Neural cell (in vitro differentiated cells): ENCODE data around the gene RALB. TPM values are rescaled to one million over a fixed set of nuclear protein-coding genes. Genes with fewer than 3 reads are reported as not detected.

Experiments used
- H2AFZ ChIP-seq: fragments of 200-600, 300-800 bp; sonication (generic), shearing (Covaris generic); 2 replicates; pipeline ENCODE4 v1.6.0; 2014; ENCODE audit warnings: low read depth, mild to moderate bottlenecking, antibody characterized with exemption, low read length, moderate library complexity
- H3F3A ChIP-seq: fragments of 200-600 bp; shearing (Covaris generic); 2 replicates; pipeline ENCODE4 v1.6.1; 2016; ENCODE audit warnings: mild to moderate bottlenecking, moderate library complexity, mixed read lengths, antibody characterized with exemption, low read length; ENCODE audit not compliant: insufficient read depth, poor library complexity, severe bottlenecking
- H3K27ac ChIP-seq: fragments of 200-600, 300-800 bp; sonication (generic), shearing (Covaris generic); 2 replicates; pipeline ENCODE4 v1.5.1; 2014; ENCODE audit warnings: mild to moderate bottlenecking, low read length, moderate library complexity
- H3K27me3 ChIP-seq: fragments of 300-800, 200-600 bp; sonication (generic), shearing (Covaris generic); 2 replicates; pipeline ENCODE4 v1.6.0; 2014; ENCODE audit warnings: mild to moderate bottlenecking, low read depth, low read length, moderate library complexity; ENCODE audit not compliant: insufficient read depth
- H3K36me3 ChIP-seq: fragments of 300-800, 200-600 bp; sonication (generic), shearing (Covaris generic); 2 replicates; pipeline ENCODE4 v1.5.1; 2014; ENCODE audit warnings: mild to moderate bottlenecking, antibody characterized with exemption, low read length, moderate library complexity; ENCODE audit not compliant: insufficient read depth
- H3K4me2 ChIP-seq: fragments of 300-800, 200-600 bp; sonication (generic), shearing (Covaris generic); 2 replicates; pipeline ENCODE4 v1.6.0; 2014; ENCODE audit warnings: mild to moderate bottlenecking, low read length
- H3K4me3 ChIP-seq: fragments of 300-800, 200-600 bp; sonication (generic), shearing (Covaris generic); 2 replicates; pipeline ENCODE4 v1.5.1; 2014; ENCODE audit warnings: mild to moderate bottlenecking, low read length, moderate library complexity
- H3K79me2 ChIP-seq: fragments of 200-600 bp; shearing (Covaris generic); replicated peaks from 2 replicates; pipeline ENCODE4 v1.6.0; 2014; ENCODE audit warnings: mild to moderate bottlenecking, low read length, moderate library complexity; ENCODE audit not compliant: insufficient read depth
- H3K9ac ChIP-seq: fragments of 300-800, 200-600 bp; sonication (generic), shearing (Covaris generic); 2 replicates; pipeline ENCODE4 v1.6.1; 2016; ENCODE audit warnings: mild to moderate bottlenecking, low read length, mixed read lengths
- H3K9me2 ChIP-seq: fragments of 200-600 bp; shearing (Covaris generic); 2 replicates; pipeline ENCODE4 v1.6.1; 2016; ENCODE audit warnings: mild to moderate bottlenecking, low read length, mixed read lengths; ENCODE audit not compliant: insufficient read depth
- H3K9me3 ChIP-seq: fragments of 200-600, 300-800 bp; sonication (generic), shearing (Covaris generic); 2 replicates; pipeline ENCODE4 v1.6.1; 2016; ENCODE audit warnings: mild to moderate bottlenecking, mixed run types, low read length, moderate library complexity, mixed read lengths
- H4K20me1 ChIP-seq: fragments of 200-600 bp; shearing (Covaris generic); 2 replicates; pipeline ENCODE4 v1.6.1; 2016; ENCODE audit warnings: mild to moderate bottlenecking, mixed run types; ENCODE audit not compliant: insufficient read depth
- CTCF ChIP-seq: fragments of 450-650 bp; IDR thresholded peaks from 2 replicates; pipeline ENCODE4 v1.5.1; 2014; ENCODE audit warnings: antibody characterized with exemption, mild to moderate bottlenecking, moderate library complexity; ENCODE audit not compliant: poor library complexity, severe bottlenecking
- EZH2 ChIP-seq: fragments of 200-600, 300-800 bp; shearing (Covaris generic), sonication (generic); IDR thresholded peaks from 2 replicates; pipeline ENCODE4 v1.6.1; 2014; ENCODE audit warnings: antibody characterized with exemption, low read length, borderline replicate concordance, mild to moderate bottlenecking; ENCODE audit not compliant: insufficient read depth, poor library complexity, severe bottlenecking
- MXI1 ChIP-seq: fragments of 450-650 bp; conservative IDR thresholded peaks from 2 replicates; pipeline ENCODE4 v1.6.1; 2014; ENCODE audit warnings: antibody characterized with exemption, mild to moderate bottlenecking; ENCODE audit not compliant: poor library complexity, severe bottlenecking
- POLR2AphosphoS5 ChIP-seq: IDR thresholded peaks from 2 replicates; pipeline ENCODE4 v1.6.1; 2012
- RAD21 ChIP-seq: fragments of 450-650 bp; conservative IDR thresholded peaks from 2 replicates; pipeline ENCODE4 v1.6.1; 2014; ENCODE audit warnings: antibody characterized with exemption, mild to moderate bottlenecking, moderate library complexity
- REST ChIP-seq: IDR thresholded peaks from 2 replicates; pipeline ENCODE4 v1.6.1; 2012; ENCODE audit warnings: borderline replicate concordance
- SMC3 ChIP-seq: fragments of 450-650 bp; conservative IDR thresholded peaks from 2 replicates; pipeline ENCODE4 v1.6.1; 2014; ENCODE audit warnings: antibody characterized with exemption, mild to moderate bottlenecking, moderate library complexity; ENCODE audit not compliant: poor library complexity
- TAF1 ChIP-seq: IDR thresholded peaks from 2 replicates; pipeline ENCODE4 v1.6.1; 2012; ENCODE audit warnings: low read depth
- polyA plus RNA-seq: library from polyadenylated mRNA; depleted of rRNA; stranded (reverse); fragments of >200 nt; gene quantifications from 2 replicates; pipeline ENCODE4 v1.2.3, GENCODE V29; 2014

The RALB gene
- polyA plus RNA-seq, 1 donor from 2014 or later, result 50.6 TPM

GRCh38 chr2:120256651-120257000, 4.0 kb downstream of the RALB start:
- Histone ChIP-seq H3K27ac (no peak overlapping the region), H3K9me3 (no peaks in the 10 kb centered on the region), H3K4me3 (no peak overlapping the region), H3K79me2 (peaks cover 21% of the 10 kb centered on the region), H3K9me2 (no peaks in the 10 kb centered on the region), H3K27me3 (no peaks in the 10 kb centered on the region), H4K20me1 (no peaks in the 10 kb centered on the region), H3F3A (no peaks in the 10 kb centered on the region), H3K36me3 (no peaks in the 10 kb centered on the region), H2AFZ (no peak overlapping the region), H3K4me2 (no peak overlapping the region), H3K9ac (no peak overlapping the region)
- TF ChIP-seq RAD21 (no peak), POLR2AphosphoS5 (no peak), EZH2 (no peak), SMC3 (no peak), TAF1 (no peak), CTCF (no peak), MXI1 (no peak), REST (no peak)

- Histone ChIP-seq H3K9ac (no peak overlapping the region), H4K20me1 (no peaks in the 10 kb centered on the region), H3K9me3 (no peaks in the 10 kb centered on the region), H2AFZ (no peak overlapping the region), H3K36me3 (no peaks in the 10 kb centered on the region), H3K9me2 (no peaks in the 10 kb centered on the region), H3K4me3 (no peak overlapping the region), H3F3A (no peaks in the 10 kb centered on the region), H3K27ac (no peak overlapping the region), H3K4me2 (no peak overlapping the region), H3K27me3 (no peaks in the 10 kb centered on the region), H3K79me2 (peaks cover 21% of the 10 kb centered on the region)
- no peak for TF ChIP-seq RAD21
- TF ChIP-seq POLR2AphosphoS5, result no peak
- TF ChIP-seq TAF1, result no peak
- TF ChIP-seq REST, result no peak
Observed at GRCh38 chr2:120257522-120257921, 4.9 kb downstream of the RALB start.
